ENCODE results near the gene BRI3.

BRI3 gene

DNA sequence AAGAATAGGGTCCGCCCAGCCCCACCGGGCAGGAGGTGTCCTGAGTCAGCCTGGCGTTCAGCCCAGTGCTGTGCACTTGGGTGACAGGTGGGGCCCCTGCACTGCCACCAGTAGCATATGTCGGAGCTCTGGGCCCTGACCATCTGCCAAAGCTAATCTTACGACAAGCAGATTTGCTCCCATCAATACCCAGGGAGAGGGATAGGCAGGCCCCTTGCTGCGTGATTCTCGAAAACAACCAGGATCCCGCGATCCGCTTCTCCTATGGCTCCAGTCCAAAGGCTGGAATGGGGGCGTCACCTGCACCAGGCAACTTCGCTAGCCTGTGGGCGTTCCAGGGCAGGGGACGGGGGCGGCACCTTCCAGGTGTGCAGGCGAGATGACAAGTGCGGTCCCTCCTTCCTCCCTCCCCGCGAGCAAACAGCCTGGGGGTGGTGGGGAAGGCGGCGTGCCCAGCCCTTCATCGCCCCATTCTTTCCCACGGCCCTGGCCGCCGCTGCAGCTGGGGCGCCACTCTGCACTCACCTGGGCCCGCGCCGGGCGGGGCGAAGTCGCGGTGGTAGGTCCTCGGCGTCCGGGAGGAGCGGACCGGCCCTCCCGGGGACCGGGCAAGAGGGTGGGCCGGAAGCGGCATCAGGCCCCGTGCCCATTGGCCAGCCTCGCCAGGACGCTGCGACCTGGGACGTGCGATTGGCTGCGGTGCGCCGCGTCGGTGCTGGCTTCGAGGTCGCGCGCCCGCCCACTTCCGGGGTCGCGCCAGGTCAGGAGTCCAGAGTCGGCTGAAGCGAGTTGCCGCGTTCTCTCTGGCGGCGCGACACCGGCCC, 29.7 kb upstream of the BRI3 start, which contains the start of gene TECPR1:
TSS of gene TECPR1 (minus strand) at position 632 of the 824 bp plus-strand sequence. CDS start 6,086 bp downstream, outside the sequence.
- peak; percentile 70 for DNase-seq (ENCODE audit: low read depth, low spot score)
- H3K4me3 ChIP-seq (ENCODE audit: low read length) = peak within 1 kb of the TSS; percentile 87

DNA sequence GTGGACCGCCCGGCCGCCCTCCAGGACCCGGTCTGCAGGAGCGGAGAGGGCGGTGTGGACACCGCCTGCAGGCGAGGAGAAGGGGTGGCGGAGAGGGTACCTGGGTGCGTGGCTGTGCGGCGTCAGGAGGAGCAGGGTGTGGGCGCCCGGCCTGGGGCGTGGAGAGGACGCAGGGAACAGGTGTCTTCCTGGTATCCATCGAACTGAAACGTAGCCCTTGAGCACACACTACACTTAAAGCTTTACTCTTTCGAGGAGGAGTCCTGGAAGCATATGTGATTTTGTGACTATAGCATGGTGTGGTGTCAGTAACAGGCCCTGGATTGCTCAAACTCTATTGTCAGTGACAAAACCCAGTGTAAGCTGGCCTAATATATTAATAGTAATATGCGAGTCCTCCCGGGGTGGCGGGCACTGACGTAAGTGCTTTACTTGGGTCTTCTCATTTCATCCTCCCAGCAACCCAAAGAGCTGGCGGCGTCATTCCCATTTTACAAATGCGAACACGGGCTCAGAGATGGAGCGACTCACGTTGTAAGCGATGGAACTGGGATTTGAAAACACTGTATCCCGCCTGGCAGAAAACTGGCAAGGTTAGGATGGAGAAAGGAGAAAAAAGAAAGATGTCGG, 28.9 kb upstream of the BRI3 start:
- DNase-seq (ENCODE audit: low read depth, low spot score) = no peak
- H3K4me3 ChIP-seq (ENCODE audit: low read length) = peak overlapping the region; percentile 87

DNA sequence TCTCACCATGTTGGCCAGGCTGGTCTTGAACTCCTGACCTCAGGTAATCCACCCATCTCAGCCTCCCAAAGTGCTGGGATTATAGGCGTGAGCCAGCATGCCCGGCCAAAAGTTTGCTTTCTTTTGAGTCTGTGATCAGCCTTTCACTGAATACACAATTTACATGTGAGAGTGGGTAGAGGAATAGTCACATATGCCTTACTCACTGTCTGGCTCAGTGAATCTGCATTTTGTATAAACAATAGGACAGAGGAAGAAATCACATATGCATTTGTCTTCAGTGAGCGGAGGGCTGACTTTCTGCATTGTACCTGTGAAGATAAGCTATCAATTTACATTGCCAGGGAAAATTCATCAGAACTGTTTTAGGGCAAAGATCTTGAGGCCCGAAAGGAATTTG, 27.0 kb upstream of the BRI3 start:
- no peak overlapping the region for H3K4me3 ChIP-seq (ENCODE audit: low read length)
- no peak for DNase-seq (ENCODE audit: low read depth, low spot score)

DNA sequence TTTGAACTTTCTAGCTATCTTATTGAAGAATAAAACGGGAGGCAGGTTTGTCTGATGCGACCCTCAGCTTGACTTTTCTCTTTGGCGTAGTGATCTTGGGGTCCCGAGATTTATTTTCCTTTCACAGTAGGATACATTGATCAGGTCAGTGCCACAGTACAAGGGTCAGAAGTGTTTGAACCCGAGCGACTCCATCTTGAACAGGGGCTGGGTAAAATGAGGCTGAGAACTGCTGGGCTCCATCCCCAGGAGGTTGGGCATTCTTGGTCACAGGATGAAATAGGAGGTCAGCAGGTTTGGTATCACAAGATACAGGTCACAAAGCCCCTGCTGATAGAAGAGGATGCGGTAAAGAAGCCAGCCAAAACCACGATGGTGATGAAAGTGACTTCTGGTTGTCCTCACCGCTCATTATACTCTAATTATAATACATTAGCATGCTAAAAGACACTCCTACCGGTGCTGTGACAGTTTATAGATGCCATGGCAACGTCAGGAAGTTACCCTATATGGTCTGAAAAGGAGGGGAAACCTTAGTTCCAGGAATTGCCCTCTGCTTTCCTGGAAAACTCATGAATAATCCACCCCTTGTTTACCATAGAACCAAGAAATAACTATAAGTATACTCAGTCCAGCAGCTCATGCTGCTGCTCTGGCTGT, 26.4 kb upstream of the BRI3 start:
- no peak for DNase-seq (ENCODE audit: low read depth, low spot score)
- H3K4me3 ChIP-seq (ENCODE audit: low read length) = no peak overlapping the region

DNA sequence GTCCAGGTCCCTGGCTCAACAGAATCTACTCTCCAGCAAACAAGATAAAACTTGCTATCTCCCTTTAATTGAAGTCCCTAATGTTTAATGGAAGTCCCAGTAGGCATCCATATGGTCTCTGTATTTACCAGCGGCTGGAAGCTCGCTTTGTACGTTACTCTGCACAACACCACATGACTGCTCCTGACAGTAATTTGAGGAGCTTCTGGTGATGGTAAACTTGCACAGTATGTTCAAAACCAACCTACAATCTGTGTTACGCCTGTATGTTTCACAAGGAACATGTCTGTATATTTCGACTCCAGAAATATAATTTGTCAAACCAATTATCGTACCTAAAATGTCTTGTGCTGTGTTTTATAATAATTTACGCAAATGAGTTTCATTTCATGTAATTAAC, 25.1 kb upstream of the BRI3 start:
- no peak overlapping the region for H3K4me3 ChIP-seq (ENCODE audit: low read length)
- no peak for DNase-seq (ENCODE audit: low read depth, low spot score)

DNA sequence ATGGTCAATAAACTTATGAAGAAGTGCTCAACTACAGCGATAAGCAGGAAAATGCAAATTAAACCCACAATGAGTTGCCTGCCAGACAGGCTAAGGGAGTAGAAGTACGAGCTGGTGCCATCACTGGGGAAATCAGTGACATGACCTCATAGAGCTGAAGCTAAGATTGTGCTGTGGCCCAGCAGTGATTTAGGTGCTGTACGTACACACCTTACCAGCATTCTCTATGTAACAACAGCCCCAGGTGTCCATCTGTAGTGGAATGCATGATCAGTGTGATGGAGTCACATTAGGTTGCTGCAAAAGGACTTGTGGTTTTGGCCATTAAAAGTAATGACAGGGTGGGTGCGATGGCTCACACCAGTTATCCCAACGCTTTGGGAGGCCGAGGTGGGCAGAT, 23.8 kb upstream of the BRI3 start:
- no peak overlapping the region for H3K4me3 ChIP-seq (ENCODE audit: low read length)

DNA sequence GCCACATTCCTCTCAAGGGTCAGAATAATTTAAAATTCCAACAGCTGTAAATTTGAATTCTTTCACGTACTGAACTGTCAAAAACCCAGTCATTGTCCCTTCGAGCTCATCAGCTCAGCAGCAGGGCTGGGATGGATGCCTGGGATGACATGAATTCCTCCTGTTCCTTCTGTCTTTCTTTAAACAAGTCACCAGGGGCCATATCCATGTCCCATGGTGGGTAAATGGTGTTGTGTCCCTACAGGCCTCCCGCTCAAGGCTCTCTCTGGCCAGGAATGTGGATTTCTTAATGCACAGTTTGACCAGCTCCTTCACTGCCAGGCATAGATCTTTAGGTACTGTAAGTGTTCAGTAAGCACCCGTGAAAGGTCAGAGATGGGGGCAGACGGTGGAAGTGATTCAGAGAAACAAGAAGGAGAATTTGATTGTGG, 15.6 kb upstream of the BRI3 start:
- H3K4me3 ChIP-seq (ENCODE audit: low read length) = no peak overlapping the region
- no peak for DNase-seq (ENCODE audit: low read depth, low spot score)

More for the DNA sequence above, 23.8 kb upstream of the BRI3 start:
- DNase-seq (ENCODE audit: low read depth, low spot score) = no peak

DNA sequence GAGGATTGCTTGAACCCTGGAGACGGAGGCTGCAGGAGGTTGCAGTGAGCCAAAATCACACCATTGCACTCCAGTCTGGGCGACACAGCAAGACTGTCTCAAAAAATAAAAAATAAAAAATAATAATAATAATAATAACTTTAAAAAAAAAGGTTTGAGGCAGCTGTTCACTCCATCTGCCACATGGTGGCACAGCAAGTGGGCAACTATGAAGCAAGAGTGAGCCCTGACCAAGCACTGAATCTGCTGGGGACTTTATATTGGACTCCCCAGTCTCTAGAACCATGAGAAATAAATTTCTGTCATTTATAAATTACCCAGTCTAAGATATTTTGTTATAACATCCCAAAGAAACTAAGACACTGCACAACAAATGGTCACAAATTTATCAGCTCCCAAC, 14.6 kb upstream of the BRI3 start:
- no peak for DNase-seq (ENCODE audit: low read depth, low spot score)
- no peak overlapping the region for H3K4me3 ChIP-seq (ENCODE audit: low read length)

DNA sequence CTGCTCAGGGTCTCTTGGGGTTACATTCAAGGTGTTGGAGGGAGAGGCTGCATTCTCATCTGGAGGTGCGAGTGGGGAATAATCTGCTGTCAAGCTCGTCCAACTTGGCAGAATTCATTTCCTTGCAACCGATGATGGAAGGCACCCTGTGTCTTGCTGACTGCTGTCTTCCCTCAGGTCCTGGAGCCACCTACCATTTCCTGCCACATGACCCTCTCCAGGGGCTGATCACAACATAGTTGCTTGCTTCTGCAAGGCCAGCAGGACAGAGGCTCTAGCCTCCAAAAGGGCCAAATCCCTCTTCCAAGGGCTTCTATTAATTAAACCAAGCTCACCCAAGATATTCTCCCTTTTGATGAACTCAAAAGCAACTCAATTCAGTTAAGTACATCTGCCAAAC, 14.2 kb upstream of the BRI3 start:
- no peak overlapping the region for H3K4me3 ChIP-seq (ENCODE audit: low read length)
- no peak for DNase-seq (ENCODE audit: low read depth, low spot score)

DNA sequence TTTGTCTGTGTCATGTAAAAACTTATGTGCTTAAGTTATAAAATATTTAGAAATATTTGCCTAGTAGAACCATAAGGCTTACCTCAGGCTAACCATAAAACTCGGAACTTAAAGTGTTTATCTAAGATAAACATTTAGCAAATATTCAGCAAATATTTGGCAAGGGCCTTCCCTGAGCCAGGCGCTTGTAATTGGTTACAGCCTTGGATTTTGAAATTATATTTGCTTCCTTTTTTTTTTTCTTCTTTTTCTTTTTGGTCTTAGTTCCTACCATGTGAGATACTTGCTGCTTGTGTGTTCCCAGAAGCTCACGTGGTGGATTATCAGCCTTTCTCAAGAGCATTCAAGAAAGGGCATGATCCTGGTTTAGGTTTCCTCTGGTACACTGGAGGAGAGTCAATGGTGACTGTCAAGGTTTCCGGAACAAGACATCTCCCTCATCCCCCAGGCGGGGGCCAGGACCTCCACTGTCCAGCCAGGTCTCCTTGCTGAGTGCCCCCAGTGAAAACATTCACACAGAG, 5.2 kb upstream of the BRI3 start:
- DNase-seq (ENCODE audit: low read depth, low spot score) = no peak

DNA sequence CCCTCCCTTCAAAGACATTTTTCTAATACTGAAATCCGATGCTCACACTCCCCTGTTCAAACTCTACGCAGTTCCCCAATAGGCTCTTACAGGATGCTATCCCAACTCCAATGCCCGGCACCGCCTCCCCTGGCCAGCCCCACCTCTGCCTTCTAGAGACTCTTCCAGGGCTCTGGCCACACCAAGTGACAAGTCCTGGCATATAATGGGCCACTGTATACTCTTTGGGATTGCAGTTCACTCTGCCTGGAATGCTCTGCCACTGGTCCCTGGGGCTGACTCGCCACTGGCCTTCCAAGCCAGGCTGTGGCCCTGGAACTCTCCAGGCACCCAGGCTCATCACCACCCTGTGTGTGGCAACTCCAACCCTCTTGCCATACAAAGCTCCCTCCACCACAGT, 3.1 kb upstream of the BRI3 start:
- no peak for DNase-seq (ENCODE audit: low read depth, low spot score)
- H3K4me3 ChIP-seq (ENCODE audit: low read length) = no peak overlapping the region

More for the DNA sequence above, 5.2 kb upstream of the BRI3 start:
- no peak overlapping the region for H3K4me3 ChIP-seq (ENCODE audit: low read length)

DNA sequence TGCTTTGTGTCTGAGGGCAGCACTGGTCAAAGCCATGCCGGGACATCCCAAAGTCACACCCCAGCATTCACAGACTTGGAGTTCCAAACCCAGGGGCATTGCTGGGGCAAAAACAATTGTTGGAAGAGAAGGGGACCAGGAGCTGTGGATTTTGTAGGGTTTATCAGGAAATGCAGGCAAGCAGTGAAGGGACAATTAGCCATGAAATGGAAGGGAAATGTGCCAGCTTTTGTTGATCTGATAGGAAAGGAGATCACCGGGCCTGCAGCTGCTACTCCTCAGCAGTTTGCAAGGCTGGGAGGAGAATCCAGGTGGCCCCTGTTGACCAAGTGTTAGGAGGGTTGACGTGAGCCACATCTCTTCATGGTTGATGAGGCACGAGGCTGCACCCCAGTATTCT, 2.5 kb upstream of the BRI3 start:
- DNase-seq (ENCODE audit: low read depth, low spot score) = no peak

DNA sequence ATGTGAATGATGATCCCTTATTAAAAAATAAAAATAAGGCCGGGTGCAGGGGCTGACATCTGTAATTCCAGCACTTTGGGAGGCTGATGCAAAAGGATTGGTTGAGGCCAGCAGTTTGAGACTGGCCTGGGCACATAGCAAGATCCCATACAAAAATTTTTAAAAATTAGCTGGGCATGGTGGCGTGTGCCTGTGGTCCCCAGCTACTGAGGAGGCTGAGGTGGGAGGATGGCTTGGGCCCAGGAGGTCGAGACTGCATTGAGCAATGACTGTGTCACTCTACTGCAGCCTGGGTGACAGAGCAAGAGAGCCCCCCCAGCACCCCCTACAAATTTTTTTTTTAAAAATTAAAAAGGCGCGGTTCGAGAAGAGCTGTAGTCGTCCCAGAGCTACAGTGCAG, 1.2 kb upstream of the BRI3 start:
- H3K4me3 ChIP-seq (ENCODE audit: low read length) = peak overlapping the region; percentile 67
- no peak for DNase-seq (ENCODE audit: low read depth, low spot score)

More for the DNA sequence above, 2.5 kb upstream of the BRI3 start:
- no peak overlapping the region for H3K4me3 ChIP-seq (ENCODE audit: low read length)

DNA sequence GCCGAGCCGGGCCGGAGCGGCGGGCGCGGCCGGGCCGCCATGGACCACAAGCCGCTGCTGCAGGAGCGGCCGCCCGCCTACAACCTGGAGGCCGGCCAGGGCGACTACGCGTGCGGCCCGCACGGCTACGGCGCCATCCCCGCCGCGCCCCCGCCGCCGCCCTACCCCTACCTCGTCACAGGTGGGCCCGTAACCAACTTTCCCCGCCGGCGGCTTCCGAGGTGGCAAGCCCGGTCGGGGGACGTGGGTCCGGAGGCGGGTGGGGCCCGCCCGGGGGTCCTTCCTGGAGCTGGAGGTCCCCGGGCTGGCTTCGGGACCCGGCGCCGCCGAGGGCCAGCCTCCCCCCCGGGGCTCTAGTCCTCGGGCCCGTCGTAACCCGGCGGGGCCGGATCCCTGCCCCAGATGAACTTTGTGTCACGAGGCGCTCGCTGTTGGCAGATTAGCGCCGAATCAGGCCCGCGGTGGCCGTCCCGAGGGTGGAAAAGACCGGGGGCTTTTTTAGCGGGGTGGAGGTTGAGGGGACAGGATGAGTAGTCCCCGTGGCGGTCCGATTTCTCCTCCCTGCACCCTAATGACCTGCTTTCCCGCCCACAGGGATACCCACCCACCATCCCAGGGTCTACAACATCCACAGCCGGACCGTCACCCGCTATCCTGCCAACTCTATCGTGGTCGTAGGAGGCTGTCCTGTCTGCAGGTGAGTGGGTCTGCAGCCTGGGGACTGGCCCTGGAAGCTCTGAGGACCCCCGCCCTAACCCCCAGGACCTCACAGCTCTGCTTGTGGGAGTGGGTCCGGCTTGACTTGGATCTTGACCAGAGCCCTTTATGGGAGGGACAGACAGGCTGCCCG, 496 bp downstream of the BRI3 start:
- H3K4me3 ChIP-seq (ENCODE audit: low read length) = peak overlapping the region; percentile 65
- DNase-seq (ENCODE audit: low read depth, low spot score) = no peak

DNA sequence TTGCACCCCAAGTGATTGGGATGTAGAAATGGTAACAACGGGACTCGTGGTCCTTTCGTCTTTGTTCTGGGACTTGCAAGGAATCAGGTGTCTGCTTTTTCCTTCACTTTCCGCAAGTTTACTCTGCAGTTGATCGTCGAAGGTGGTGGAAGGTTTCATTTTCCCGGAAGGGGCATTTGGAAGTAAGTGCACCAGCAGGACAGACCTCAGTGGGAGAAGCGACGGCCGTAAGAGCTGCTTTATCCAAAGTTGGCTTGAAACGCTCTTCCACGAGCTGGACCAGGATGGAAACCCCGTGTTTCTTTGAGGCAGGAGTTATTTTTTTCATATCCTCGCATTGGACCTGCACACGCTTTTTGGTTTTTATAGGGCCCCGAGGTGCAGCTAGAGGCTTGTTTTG, 1.2 kb downstream of the BRI3 start:
- DNase-seq (ENCODE audit: low read depth, low spot score) = no peak
- H3K4me3 ChIP-seq (ENCODE audit: low read length) = peak overlapping the region; percentile 65

DNA sequence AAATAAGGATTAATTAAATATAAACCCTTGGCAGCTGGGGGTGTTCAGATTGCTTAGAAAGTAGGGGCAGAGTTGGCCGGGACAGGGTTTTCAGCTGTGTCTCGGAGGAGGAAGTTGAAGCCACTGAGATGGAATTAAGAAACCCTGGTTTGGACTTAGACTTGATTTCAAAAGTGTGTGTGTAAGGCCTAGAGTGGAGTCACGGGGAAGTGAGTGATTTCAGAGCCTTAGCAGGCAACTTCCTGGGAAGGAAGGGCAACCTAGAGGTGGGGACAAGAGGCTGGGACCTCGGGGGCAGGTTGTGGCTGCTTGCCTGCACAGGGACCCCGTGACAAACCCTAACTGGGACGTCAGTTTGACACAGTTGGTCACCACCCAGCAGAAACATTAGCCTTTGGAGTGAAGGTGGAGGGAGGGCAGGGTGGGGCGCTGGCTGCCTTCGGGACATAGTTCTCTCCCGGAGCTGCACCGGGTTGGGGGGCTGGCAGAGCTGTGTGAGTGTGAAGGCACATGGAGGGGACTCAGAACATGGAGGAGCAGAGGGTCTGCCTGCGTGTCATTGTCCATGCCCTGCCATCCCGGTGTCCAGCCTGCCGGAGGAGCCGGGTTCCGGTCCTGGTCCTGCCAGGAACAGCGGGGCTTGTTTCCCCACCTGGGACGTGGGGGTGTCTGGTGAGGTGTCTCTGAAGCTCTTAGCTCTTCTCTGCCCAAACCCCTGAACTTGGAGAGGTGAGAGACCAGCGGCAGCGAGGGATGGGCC, 1.8 kb downstream of the BRI3 start:
- no peak overlapping the region for H3K4me3 ChIP-seq (ENCODE audit: low read length)
- no peak for DNase-seq (ENCODE audit: low read depth, low spot score)

DNA sequence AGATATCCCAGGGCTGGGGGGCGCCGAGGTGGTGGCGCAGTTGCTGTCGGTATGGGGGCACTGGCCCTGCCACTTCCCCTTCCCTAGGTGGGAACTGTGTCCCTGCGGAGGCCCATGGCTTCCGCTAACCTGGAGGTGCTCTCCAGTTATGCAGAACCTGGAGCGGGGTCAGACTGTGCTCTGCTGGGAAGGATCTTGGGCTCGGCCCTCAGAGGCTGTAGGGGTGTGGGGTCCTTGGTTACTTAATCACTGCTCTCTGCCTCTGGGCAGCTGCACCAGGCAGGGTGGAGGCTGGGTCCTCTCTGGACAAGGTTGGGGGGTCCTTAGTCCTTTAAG, 2.4 kb downstream of the BRI3 start:
- DNase-seq (ENCODE audit: low read depth, low spot score) = no peak
- no peak overlapping the region for H3K4me3 ChIP-seq (ENCODE audit: low read length)

DNA sequence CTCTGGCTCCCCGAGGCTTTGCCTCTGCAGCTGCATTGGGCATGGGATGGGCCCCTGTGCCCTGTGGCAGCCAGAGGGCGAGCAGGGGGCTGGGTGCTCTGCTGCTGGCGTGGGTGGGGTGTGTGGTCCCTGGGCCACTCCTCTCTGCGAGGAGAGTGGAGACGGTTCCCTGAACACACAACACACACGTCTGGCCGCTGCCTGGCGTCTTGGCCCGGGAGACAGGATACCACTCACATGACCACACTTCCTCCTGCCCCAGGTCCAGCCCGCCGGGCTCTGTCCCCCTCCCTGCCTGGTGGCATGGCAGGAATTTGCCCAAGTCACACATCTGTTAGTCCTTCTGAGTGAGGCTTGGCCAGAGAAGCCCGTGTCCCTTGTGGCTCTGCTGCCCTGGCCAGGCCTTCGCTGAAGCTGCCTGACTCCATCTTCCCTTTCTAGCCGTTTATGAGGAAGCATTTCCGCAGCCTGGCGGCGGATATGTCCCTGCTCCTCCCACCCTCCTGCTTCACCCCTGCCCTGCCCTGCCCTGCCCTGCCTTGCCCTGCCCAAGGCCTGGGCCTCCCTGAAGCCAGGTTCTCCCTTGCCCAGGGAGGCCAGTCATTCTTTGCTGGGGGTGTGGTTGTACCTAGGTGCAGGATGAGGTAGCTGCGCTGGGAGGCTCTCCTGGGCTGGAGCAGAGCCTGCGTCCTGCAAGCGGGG, 3.0 kb downstream of the BRI3 start:
- H3K4me3 ChIP-seq (ENCODE audit: low read length) = no peak overlapping the region
- no peak for DNase-seq (ENCODE audit: low read depth, low spot score)

Measured in Jurkat, Clone E6-1 (cell line).